ENCODE data around the gene HGS.

DNA sequence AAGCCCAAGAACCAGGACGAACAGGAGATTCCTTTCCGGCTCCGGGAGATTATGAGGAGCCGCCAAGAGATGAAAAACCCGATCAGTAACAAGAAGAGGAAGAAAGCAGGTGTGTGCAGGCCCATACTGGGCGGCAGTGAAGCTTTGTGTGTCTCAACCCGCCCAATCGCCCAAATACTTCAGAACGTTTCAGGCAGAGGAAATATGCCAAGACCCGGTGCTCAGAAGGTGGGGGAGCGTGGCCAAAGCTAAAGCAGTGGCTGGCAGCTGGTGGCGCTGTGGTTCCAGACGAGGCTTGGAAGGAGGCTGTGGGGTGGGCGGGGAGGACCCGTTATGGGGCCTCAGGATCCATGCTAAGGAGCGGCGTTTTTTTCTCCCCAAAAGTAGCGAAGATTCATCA lies 16.1 kb upstream of the HGS start:
- TF ChIP-seq, protein P1, sequence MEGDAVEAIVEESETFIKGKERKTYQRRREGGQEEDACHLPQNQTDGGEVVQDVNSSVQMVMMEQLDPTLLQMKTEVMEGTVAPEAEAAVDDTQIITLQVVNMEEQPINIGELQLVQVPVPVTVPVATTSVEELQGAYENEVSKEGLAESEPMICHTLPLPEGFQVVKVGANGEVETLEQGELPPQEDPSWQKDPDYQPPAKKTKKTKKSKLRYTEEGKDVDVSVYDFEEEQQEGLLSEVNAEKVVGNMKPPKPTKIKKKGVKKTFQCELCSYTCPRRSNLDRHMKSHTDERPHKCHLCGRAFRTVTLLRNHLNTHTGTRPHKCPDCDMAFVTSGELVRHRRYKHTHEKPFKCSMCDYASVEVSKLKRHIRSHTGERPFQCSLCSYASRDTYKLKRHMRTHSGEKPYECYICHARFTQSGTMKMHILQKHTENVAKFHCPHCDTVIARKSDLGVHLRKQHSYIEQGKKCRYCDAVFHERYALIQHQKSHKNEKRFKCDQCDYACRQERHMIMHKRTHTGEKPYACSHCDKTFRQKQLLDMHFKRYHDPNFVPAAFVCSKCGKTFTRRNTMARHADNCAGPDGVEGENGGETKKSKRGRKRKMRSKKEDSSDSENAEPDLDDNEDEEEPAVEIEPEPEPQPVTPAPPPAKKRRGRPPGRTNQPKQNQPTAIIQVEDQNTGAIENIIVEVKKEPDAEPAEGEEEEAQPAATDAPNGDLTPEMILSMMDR (conservative IDR thresholded peaks at IDR 0.05; ENCODE audit: low read depth, low read length), result peak; percentile 72
- TF ChIP-seq EZH2 (IDR thresholded peaks at IDR 0.05; ENCODE audit: borderline replicate concordance, low read depth, low read length, poor library complexity, severe bottlenecking), result no peak

Measured in A673 (cell line).